BE2C (cell line): ENCODE results near the gene PALD1.

Experiments used
- DNase-seq: peaks from one replicate; pipeline ENCODE4 v3.0.0-alpha.2; 2020
- H3K27me3 ChIP-seq: fragments of 250-450 bp; sonication (Bioruptor Pico); 2 replicates; pipeline ENCODE4 v1.5.1; 2020; ENCODE audit warnings: mild to moderate bottlenecking
- H3K36me3 ChIP-seq: fragments of 250-450 bp; sonication (Bioruptor Pico); 2 replicates; pipeline ENCODE4 v1.5.1; 2020; ENCODE audit warnings: mild to moderate bottlenecking
- H3K4me1 ChIP-seq: fragments of 250-450 bp; sonication (Bioruptor Pico); 2 replicates; pipeline ENCODE4 v1.5.1; 2020
- H3K4me3 ChIP-seq: 2 replicates; pipeline ENCODE4 v1.5.1; 2011; ENCODE audit warnings: low read depth, low read length
- H3K9me3 ChIP-seq: fragments of 250-450 bp; sonication (Bioruptor Pico); 2 replicates; pipeline ENCODE4 v1.5.1; 2020
- TF ChIP-seq, protein P1 (sequence below): IDR thresholded peaks from 2 replicates; pipeline ENCODE4 v1.5.1; 2012; ENCODE audit warnings: mild to moderate bottlenecking, low read depth, low read length

Gene PALD1

DNA sequence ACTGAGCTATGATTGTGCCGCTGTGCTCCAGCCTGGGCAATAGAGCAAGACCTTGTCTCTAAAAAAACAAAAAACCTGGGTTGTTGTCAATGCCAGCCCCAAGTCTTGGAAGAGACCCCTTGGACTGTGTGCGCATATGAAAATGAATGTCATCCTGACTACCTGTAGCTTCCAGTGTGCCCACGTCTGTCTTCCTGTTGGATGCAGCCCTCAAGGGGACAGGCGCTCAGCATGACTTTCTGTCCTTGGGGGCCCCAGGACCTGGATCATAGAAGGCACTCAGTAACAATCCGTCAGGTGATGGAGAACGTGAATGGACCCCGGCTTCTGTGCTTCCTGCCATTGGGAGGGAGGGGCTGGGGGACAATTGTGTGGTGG lies 114.9 kb downstream of the PALD1 start:
- peaks cover 3% of the 10 kb centered on the region for H3K4me1 ChIP-seq

DNA sequence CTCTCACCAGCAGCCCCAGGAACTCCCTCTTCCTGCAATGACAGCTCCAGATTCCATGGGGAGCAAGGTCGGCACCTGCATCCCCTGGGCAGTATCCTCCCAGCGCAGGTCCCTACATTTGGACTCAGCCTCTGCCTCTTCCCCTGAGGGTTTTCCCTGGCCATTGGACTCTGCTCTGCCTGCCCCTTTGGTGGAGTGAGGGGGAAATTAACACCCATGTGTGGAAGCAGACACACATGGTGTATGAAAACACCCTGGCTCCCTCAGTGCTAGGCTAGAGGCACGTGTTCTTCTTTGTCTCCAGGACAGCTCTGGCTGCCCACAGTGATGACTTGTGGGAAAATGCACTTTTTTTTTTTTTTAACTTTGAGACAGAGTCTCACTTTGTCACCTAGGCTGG lies 115.6 kb downstream of the PALD1 start:
- DNase-seq = no peak
- Histone ChIP-seq H3K36me3 (no peaks in the 10 kb centered on the region), H3K9me3 (no peaks in the 10 kb centered on the region), H3K4me1 (peaks cover 3% of the 10 kb centered on the region), H3K4me3 (no peak overlapping the region), H3K27me3 (no peaks in the 10 kb centered on the region)
- TF ChIP-seq, protein P1, sequence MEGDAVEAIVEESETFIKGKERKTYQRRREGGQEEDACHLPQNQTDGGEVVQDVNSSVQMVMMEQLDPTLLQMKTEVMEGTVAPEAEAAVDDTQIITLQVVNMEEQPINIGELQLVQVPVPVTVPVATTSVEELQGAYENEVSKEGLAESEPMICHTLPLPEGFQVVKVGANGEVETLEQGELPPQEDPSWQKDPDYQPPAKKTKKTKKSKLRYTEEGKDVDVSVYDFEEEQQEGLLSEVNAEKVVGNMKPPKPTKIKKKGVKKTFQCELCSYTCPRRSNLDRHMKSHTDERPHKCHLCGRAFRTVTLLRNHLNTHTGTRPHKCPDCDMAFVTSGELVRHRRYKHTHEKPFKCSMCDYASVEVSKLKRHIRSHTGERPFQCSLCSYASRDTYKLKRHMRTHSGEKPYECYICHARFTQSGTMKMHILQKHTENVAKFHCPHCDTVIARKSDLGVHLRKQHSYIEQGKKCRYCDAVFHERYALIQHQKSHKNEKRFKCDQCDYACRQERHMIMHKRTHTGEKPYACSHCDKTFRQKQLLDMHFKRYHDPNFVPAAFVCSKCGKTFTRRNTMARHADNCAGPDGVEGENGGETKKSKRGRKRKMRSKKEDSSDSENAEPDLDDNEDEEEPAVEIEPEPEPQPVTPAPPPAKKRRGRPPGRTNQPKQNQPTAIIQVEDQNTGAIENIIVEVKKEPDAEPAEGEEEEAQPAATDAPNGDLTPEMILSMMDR = no peak

More for the DNA sequence above, 114.9 kb downstream of the PALD1 start:
- Histone ChIP-seq H3K4me3 (no peak overlapping the region), H3K27me3 (no peaks in the 10 kb centered on the region), H3K36me3 (no peaks in the 10 kb centered on the region), H3K9me3 (no peaks in the 10 kb centered on the region)
- no peak for DNase-seq
- TF ChIP-seq, protein P1 = no peak

DNA sequence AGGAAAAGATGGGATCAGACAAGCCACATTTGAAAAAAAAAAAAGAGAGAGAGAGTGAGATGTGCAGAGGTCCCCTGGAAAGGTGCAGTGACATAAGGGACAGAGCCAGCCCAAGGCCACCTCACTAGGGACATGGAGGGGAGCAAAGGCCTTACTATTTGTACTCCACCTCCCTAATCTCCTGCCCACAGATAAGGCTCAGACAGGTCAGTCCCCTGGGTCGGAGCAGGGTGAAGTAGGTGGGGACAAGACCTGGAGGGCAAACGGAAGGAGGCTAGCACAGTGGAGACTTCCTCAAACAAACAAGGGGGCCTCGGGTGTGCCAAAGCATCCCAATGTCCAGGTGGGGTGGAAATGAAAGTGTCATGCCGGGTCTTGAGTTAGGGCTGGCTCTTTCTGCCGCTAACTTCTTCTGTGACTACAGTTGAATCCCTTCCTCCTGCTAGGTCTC lies 117.0 kb downstream of the PALD1 start:
- TF ChIP-seq, protein P1 = no peak
- H3K4me3 ChIP-seq = no peak overlapping the region
- DNase-seq = no peak
- H3K27me3 ChIP-seq = no peaks in the 10 kb centered on the region
- no peaks in the 10 kb centered on the region for H3K36me3 ChIP-seq
- H3K9me3 ChIP-seq = no peaks in the 10 kb centered on the region
- H3K4me1 ChIP-seq = peaks cover 3% of the 10 kb centered on the region

DNA sequence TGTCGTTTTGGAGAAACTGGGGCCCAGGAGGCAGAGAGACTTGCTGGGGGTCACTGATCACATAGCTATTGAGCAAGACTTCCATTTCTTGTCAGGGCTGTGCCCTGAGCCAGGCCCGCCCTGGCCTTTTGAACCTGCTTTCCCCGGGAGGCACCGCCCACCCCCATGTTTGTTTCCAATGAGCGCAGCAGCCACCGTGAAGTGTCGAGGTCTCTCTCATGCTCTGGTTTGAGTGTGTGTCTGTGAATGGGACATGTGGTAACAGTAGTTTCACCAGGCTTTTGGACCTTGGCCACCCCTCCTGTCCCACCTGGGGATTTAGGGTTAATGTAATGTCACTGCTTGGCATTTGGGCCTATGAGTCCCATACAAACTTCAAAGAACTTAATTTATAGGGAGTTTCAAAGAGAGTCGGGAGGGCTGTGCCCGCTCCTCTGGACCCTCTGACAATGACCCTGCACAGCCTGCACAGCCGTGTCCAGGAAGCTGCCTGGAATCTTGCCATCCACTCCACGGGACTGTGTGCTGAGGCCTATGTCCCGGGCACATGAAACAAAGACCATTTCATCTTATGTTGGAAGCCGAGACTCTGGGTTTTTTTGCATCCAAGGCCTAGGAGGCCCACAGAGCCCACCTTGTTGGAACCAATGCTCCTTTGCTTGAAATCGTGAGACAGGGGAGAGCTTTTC lies 117.7 kb downstream of the PALD1 start:
- Histone ChIP-seq H3K9me3 (no peaks in the 10 kb centered on the region), H3K4me3 (no peak overlapping the region), H3K27me3 (no peaks in the 10 kb centered on the region), H3K4me1 (peaks cover 3% of the 10 kb centered on the region), H3K36me3 (no peaks in the 10 kb centered on the region)
- no peak for DNase-seq
- TF ChIP-seq, protein P1 = no peak

DNA sequence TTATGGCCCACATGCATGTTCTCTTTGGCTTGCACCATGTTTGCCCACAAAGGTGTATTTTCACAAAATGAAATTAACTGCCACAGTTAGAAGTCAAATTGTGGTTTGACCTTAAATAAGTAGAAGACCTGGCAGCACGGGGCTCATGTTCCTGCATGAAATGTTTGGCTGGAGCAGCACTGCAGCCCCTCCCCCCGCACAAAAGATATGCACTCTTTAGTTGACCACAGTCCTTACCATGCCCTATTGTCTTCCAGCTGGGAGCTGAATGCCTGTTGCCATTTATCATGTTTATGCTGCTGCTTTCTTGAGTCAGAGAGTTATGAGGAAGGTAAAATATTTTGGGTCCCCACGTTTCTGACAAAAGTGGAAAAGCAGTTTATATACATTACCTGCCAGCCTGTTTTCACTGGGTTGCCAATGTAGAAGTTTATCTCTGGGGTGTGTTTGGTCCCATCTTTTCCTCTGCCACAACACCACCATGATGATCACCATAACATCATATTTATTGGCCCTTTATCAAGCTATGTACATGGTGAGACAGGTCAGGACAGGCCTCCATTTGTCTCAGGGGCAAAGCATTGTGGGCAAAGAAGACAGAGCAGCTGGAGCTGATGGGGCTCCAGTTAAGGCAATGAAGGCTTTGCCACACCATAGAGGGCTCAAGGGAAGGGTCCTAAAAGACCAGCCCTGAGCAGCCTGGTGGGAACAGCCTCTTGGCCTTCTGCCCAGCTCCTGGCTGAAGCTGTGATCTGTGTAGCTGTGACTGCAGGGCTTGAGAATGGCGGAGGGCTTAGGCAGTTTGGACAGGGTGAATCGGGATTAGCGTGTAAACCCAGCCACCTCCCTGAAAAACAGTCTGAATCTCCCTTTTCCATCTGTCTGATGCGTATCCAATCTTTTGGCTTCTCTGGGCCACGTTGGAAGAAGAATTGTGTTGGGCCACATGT lies 118.6 kb downstream of the PALD1 start:
- DNase-seq = peak; percentile 65
- TF ChIP-seq, protein P1 = no peak
- H3K27me3 ChIP-seq = no peaks in the 10 kb centered on the region
- no peaks in the 10 kb centered on the region for H3K9me3 ChIP-seq
- no peaks in the 10 kb centered on the region for H3K36me3 ChIP-seq
- H3K4me1 ChIP-seq = peaks cover 3% of the 10 kb centered on the region
- H3K4me3 ChIP-seq = no peak overlapping the region
